Stimulated activated naive B cell treated with anti-CD40 and anti-IgM and Interleukin-4, amounts not matched to agents 10 μg/mL and 1 μg/mL and 100 μg/mL, for 72 hours (primary cell): Measurements from ENCODE around the gene PHGDH.

Experiments
- ATAC-seq, 2 donors: fragments of 150-1000 bp; cut with Tn5 transposase; replicated peaks; 2 replicates each; pipeline ENCODE4 v1.10.0; 2021; ENCODE audit warnings: moderate library complexity in 1 of 2
- DNase-seq: peaks from one replicate; pipeline ENCODE4 v3.0.0; 2021
- H3K27ac Mint-ChIP-seq: one replicate; pipeline ENCODE4 v1.8.0; 2022; ENCODE audit warnings: mild to moderate bottlenecking, mixed read lengths
- H3K27me3 Mint-ChIP-seq, 2 donors: one replicate each; pipeline ENCODE4 v1.8.0; 2022; ENCODE audit warnings: mixed read lengths in 2 of 2
- H3K36me3 Mint-ChIP-seq, 2 donors: one replicate each; pipeline ENCODE4 v1.8.0; 2022; ENCODE audit warnings: mixed read lengths in 2 of 2, mild to moderate bottlenecking in 1 of 2
- H3K4me1 Mint-ChIP-seq, 2 donors: one replicate each; pipeline ENCODE4 v1.8.0; 2022; ENCODE audit warnings: mixed read lengths in 2 of 2, mild to moderate bottlenecking in 1 of 2
- H3K4me3 Mint-ChIP-seq, 2 donors: one replicate each; pipeline ENCODE4 v1.8.0; 2022; ENCODE audit warnings: mild to moderate bottlenecking in 2 of 2, mixed read lengths in 2 of 2, moderate library complexity in 1 of 2
- H3K9me3 Mint-ChIP-seq, 2 donors: one replicate each; pipeline ENCODE4 v1.8.0; 2022; ENCODE audit warnings: mixed read lengths in 2 of 2, mild to moderate bottlenecking in 1 of 2

Gene PHGDH

GRCh38 chr1:119743776-119744597 lies 32.3 kb downstream of the PHGDH start:
- DNase-seq (peak; percentile 24), ATAC-seq (peak; percentile 81 to 84)
- Mint-ChIP-seq H3K27me3 (no peaks in the 10 kb centered on the region), H3K27ac (no peak overlapping the region), H3K9me3 (no peaks in the 10 kb centered on the region), H3K4me1 (peaks cover 4 to 8% of the 10 kb centered on the region in 2 donors), H3K36me3 (peaks cover 0 to 2% of the 10 kb centered on the region in 2 donors), H3K4me3 (no peak overlapping the region)

- Mint-ChIP-seq H3K9me3 (no peaks in the 10 kb centered on the region), H3K27me3 (no peaks in the 10 kb centered on the region), H3K4me3 (no peak overlapping the region), H3K27ac (no peak overlapping the region), H3K36me3 (peaks cover 0 to 2% of the 10 kb centered on the region in 2 donors), H3K4me1 (peaks cover 4 to 8% of the 10 kb centered on the region in 2 donors)
- ATAC-seq (peak in 1 of 2 donors; percentile 2), DNase-seq (no peak)
Measured at GRCh38 chr1:119744598-119744942, 32.8 kb downstream of the PHGDH start.

- no peak for ATAC-seq
- Mint-ChIP-seq H3K4me1 (peaks cover 4 to 8% of the 10 kb centered on the region in 2 donors), H3K4me3 (no peak overlapping the region)
Measured at GRCh38 chr1:119745034-119745433, 33.3 kb downstream of the PHGDH start.

GRCh38 chr1:119747451-119747850 lies 35.7 kb downstream of the PHGDH start:
- no peak overlapping the region for H3K4me3 Mint-ChIP-seq
- H3K9me3 Mint-ChIP-seq: no peaks in the 10 kb centered on the region
- H3K27me3 Mint-ChIP-seq: no peaks in the 10 kb centered on the region
- no peak overlapping the region for H3K27ac Mint-ChIP-seq
- ATAC-seq (no peak), DNase-seq (no peak)
- peaks cover 0 to 1% of the 10 kb centered on the region in 2 donors for H3K36me3 Mint-ChIP-seq
- H3K4me1 Mint-ChIP-seq: peaks cover 4 to 8% of the 10 kb centered on the region in 2 donors

More at GRCh38 chr1:119745034-119745433, 33.3 kb downstream of the PHGDH start:
- no peak for DNase-seq
- no peaks in the 10 kb centered on the region for H3K27me3 Mint-ChIP-seq
- no peaks in the 10 kb centered on the region for H3K9me3 Mint-ChIP-seq
- no peak overlapping the region for H3K27ac Mint-ChIP-seq
- H3K36me3 Mint-ChIP-seq: peaks cover 0 to 2% of the 10 kb centered on the region in 2 donors

DNA sequence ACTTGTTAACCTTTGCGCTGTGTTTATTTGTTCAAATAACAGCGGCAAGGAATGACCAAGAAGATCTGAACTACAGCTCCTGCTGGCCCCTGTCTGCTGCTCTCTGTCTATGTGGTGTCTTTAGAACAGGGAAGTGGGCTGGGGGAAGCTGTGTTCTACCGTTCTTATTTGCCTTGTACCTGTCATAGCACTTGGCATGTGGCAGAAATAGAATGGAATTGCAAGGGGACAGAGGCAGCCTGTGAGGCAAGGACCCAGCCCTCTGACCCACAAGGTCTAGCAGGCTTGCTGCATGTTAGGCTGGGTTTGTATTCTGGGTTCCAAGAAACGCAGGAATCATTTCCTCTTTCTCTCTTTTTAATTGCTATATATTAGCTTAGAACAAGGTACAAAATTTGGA lies 36.3 kb downstream of the PHGDH start:
- Mint-ChIP-seq H3K27me3 (no peaks in the 10 kb centered on the region), H3K36me3 (no peaks in the 10 kb centered on the region), H3K27ac (no peak overlapping the region), H3K4me1 (peaks cover 4 to 8% of the 10 kb centered on the region in 2 donors), H3K4me3 (no peak overlapping the region), H3K9me3 (no peaks in the 10 kb centered on the region)
- ATAC-seq (no peak), DNase-seq (no peak)

- ATAC-seq (no peak), DNase-seq (no peak)
- Mint-ChIP-seq H3K27ac (no peak overlapping the region), H3K36me3 (no peaks in the 10 kb centered on the region), H3K4me1 (no peaks in the 10 kb centered on the region), H3K4me3 (no peak overlapping the region), H3K9me3 (no peaks in the 10 kb centered on the region), H3K27me3 (peaks cover 0 to 8% of the 10 kb centered on the region in 2 donors)
Measured at GRCh38 chr1:119752592-119752991, 40.9 kb downstream of the PHGDH start.

GRCh38 chr1:119758584-119758983 lies 46.9 kb downstream of the PHGDH start:
- H3K4me1 Mint-ChIP-seq: no peaks in the 10 kb centered on the region
- DNase-seq (no peak), ATAC-seq (no peak)
- H3K9me3 Mint-ChIP-seq: no peaks in the 10 kb centered on the region
- no peaks in the 10 kb centered on the region for H3K36me3 Mint-ChIP-seq
- no peak overlapping the region for H3K27ac Mint-ChIP-seq
- no peak overlapping the region for H3K4me3 Mint-ChIP-seq
- peaks cover 4 to 8% of the 10 kb centered on the region in 2 donors for H3K27me3 Mint-ChIP-seq

GRCh38 chr1:119762409-119762808 lies 50.7 kb downstream of the PHGDH start:
- no peak overlapping the region for H3K27ac Mint-ChIP-seq
- no peak for DNase-seq
- H3K36me3 Mint-ChIP-seq: no peaks in the 10 kb centered on the region
- no peak overlapping the region for H3K4me3 Mint-ChIP-seq
- no peak for ATAC-seq
- peaks cover 7 to 10% of the 10 kb centered on the region in 2 donors for H3K27me3 Mint-ChIP-seq
- no peaks in the 10 kb centered on the region for H3K9me3 Mint-ChIP-seq
- no peaks in the 10 kb centered on the region for H3K4me1 Mint-ChIP-seq

GRCh38 chr1:119762953-119763352 lies 51.2 kb downstream of the PHGDH start:
- Mint-ChIP-seq H3K4me3 (no peak overlapping the region), H3K36me3 (no peaks in the 10 kb centered on the region), H3K27ac (no peak overlapping the region), H3K27me3 (peaks cover 8 to 11% of the 10 kb centered on the region in 2 donors), H3K4me1 (no peaks in the 10 kb centered on the region), H3K9me3 (no peaks in the 10 kb centered on the region)
- ATAC-seq: no peak
- no peak for DNase-seq

DNA sequence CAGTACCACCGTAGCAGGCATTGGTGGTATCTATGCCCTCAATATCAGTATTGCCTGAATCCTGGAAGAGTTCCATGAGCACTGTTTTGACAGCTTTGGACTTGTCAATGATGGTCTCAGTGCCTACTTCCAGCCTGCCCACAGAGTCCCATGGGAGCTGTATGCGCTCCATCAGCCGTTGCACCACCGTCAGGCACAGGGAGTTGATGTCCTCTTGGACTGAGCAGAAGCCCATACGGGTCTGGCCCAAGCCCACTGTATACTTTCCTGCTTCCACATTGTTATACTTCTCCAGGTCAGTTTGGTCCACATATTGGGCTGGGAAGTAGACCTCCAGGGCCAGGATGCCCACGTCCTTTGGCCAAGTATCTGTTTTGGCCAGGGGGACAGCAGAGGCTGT lies 52.5 kb downstream of the PHGDH start:
- no peak overlapping the region for H3K4me3 Mint-ChIP-seq
- ATAC-seq (no peak), DNase-seq (no peak)
- no peaks in the 10 kb centered on the region for H3K9me3 Mint-ChIP-seq
- H3K27me3 Mint-ChIP-seq: peaks cover 8 to 11% of the 10 kb centered on the region in 2 donors
- no peak overlapping the region for H3K27ac Mint-ChIP-seq
- H3K36me3 Mint-ChIP-seq: no peaks in the 10 kb centered on the region
- no peaks in the 10 kb centered on the region for H3K4me1 Mint-ChIP-seq

DNA sequence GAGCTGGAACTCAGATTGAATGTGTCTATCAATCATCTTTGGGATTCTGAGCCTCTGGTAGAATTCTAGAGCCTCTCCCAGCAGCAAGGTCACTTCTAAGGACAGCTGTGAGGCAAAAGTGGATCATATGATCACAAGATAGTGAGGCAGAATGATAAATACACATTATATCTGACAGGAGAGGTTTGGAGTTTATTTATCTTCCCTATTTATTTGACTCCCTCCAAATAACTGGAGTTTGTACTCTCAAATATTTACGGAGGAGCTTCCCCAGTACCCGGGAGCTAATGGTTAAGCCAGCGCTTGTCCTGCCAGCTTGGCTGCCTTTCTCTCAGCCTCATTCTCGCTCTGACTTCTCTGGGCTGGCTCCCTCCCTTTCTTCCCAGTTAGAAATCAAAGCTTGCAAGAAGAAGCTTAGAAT lies 54.6 kb downstream of the PHGDH start:
- Mint-ChIP-seq H3K9me3 (no peaks in the 10 kb centered on the region), H3K4me3 (no peak overlapping the region), H3K27ac (no peak overlapping the region), H3K4me1 (no peaks in the 10 kb centered on the region), H3K27me3 (peaks cover 6 to 8% of the 10 kb centered on the region in 2 donors), H3K36me3 (no peaks in the 10 kb centered on the region)
- ATAC-seq (no peak), DNase-seq (no peak)

GRCh38 chr1:119767486-119767885 lies 55.8 kb downstream of the PHGDH start:
- Mint-ChIP-seq H3K4me1 (no peaks in the 10 kb centered on the region), H3K27me3 (peaks cover 6 to 8% of the 10 kb centered on the region in 2 donors), H3K36me3 (no peaks in the 10 kb centered on the region), H3K9me3 (no peaks in the 10 kb centered on the region), H3K27ac (no peak overlapping the region), H3K4me3 (no peak overlapping the region)
- ATAC-seq (no peak), DNase-seq (no peak)

DNA sequence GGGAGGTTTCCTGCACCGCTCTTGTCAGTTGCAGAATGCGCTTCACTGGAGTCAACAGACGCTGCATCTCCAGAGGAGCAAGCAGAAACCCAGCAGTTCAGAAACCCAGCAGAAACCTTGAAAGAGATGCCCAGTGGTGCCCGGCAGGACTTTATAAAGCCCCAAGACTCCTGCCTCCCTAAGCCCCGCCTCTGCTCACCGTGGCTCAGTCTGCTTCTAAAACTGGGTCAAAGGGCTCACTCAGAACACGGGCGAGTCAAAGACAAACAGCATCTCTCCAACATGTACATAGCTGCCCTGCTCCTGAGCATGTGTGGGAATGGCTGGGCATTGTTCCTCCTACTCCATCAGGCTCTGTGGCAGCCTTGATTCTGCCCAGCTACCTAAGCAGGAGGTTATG lies 57.0 kb downstream of the PHGDH start, which contains the start of gene HMGCS2:
TSS of gene HMGCS2 (minus strand) at position 128 of the 400 bp plus-strand sequence. CDS start at position 67, 61 bp downstream.
- H3K27me3 Mint-ChIP-seq: peaks cover 8 to 10% of the 10 kb centered on the region in 2 donors

DNA sequence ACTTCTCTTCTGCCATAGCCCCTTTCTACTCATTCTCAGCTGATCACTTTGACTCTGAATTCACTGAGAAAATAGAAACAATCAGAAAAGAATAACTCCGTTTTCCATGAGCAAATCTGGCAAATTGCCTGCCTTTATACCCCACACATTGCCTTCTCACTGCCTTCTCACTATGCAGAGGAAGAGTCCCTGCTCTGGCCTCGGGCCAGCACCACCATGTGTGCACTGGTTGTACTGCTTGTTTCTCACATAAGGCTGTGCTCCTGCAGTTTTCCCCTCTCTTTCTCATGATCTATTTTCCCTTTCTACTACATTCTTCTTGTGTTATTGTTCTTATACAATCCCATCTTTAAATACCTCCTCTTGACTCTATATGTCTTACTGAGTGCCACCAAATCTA lies 59.3 kb downstream of the PHGDH start:
- H3K4me3 Mint-ChIP-seq: no peak overlapping the region
- H3K27me3 Mint-ChIP-seq: peaks cover 8 to 18% of the 10 kb centered on the region in 2 donors
- no peaks in the 10 kb centered on the region for H3K36me3 Mint-ChIP-seq
- DNase-seq: no peak
- no peak for ATAC-seq
- no peaks in the 10 kb centered on the region for H3K9me3 Mint-ChIP-seq
- no peaks in the 10 kb centered on the region for H3K4me1 Mint-ChIP-seq
- H3K27ac Mint-ChIP-seq: no peak overlapping the region

More for the DNA sequence above, 57.0 kb downstream of the PHGDH start, which contains the start of gene HMGCS2:
- no peaks in the 10 kb centered on the region for H3K36me3 Mint-ChIP-seq
- no peak within 1 kb of the TSS for H3K27ac Mint-ChIP-seq
- no peak for DNase-seq
- H3K9me3 Mint-ChIP-seq: no peaks in the 10 kb centered on the region
- no peak within 1 kb of the TSS for H3K4me3 Mint-ChIP-seq
- no peak for ATAC-seq
- no peaks in the 10 kb centered on the region for H3K4me1 Mint-ChIP-seq

DNA sequence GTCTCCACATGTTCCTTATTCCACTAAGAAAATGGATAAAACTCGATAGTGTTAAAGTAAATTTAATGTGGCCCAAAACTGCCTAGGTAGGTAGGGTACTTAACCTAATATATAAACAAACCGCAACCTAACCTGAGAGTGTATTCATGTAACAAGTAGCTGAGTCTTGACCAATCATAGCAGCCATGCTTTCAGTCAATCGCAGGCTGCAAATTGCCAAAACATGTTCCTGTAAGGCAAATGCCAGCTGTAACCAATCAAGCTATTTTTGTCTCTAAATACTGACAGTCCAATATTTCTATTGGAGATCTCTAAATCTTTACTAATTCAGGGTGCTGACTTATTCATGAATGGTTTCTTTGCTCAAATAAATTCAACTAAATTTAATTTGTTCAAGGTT lies 60.0 kb downstream of the PHGDH start:
- no peak overlapping the region for H3K27ac Mint-ChIP-seq
- DNase-seq (no peak), ATAC-seq (no peak)
- no peaks in the 10 kb centered on the region for H3K9me3 Mint-ChIP-seq
- peaks cover 8 to 18% of the 10 kb centered on the region in 2 donors for H3K27me3 Mint-ChIP-seq
- H3K36me3 Mint-ChIP-seq: no peaks in the 10 kb centered on the region
- H3K4me3 Mint-ChIP-seq: no peak overlapping the region
- no peaks in the 10 kb centered on the region for H3K4me1 Mint-ChIP-seq
